Effector CD4-positive, alpha-beta T cell (primary cell): ENCODE data around the gene OR5M10. TPM values are rescaled to one million over a fixed set of nuclear protein-coding genes. Genes with fewer than 3 reads are reported as not detected.
"Not testable (repeated sequence)": the region's sequence is repeated elsewhere in the genome, so short reads cannot be mapped to it uniquely, and the experiment has no call there.

Experiments
- DNase-seq: peaks from one replicate; pipeline ENCODE4 v3.0.0-alpha.2; 2020
- total RNA-seq: gene quantifications from one replicate; lab custom pipeline; 2026; lab: John Stamatoyannopoulos, UW

The OR5M10 gene
- not detected for total RNA-seq

DNA sequence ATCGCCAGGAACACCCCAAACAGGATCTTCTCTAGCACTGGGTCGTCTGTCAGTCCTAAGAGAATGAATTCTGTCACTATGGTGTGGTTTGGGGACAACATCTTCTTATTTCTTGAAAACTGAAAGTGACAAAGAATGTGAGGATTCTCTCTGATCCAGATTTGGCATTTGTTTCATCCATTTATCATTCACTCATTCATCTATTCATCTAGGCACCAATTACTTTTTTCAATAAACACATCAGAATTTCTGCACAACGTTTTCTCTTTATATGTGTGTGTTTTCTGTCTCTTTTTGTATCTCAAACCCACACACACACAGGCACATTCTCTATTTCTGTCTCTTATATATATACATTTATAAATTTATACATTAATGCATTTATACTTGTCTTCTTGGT lies at the start of gene OR5M10:
TSS of gene OR5M10 (minus strand) at position 101 of the 400 bp plus-strand sequence. CDS start at position 101, 0 bp downstream.
- no peak for DNase-seq

GRCh38 chr11:56625946-56626345 lies 48.4 kb upstream of the OR5M10 start:
- DNase-seq: no peak

DNA sequence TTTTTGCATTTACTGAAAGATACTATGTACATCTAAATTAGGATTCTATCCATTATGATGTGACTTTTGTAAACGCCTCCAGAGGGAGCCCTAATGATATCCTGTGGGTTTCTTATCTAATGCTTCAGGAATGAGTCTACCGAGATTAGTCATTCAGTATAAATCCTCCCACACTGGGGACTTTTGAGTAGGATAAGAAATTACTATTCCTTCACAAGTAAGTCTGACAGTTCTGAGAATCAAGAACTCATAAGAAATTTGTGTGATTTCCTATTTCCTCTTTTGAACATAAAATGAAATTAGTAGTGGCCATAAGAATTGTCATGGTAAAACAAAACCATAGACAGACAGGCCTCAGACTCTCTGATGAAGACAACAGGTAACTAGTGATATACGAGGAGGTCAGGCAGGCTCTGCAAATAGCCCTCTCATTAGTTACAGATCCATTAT lies 47.2 kb upstream of the OR5M10 start:
- DNase-seq: no peak

GRCh38 chr11:56611174-56611573 lies 33.7 kb upstream of the OR5M10 start:
- no peak for DNase-seq

- not testable (repeated sequence) for DNase-seq
Measured at GRCh38 chr11:56592088-56592717, 14.7 kb upstream of the OR5M10 start.

DNA sequence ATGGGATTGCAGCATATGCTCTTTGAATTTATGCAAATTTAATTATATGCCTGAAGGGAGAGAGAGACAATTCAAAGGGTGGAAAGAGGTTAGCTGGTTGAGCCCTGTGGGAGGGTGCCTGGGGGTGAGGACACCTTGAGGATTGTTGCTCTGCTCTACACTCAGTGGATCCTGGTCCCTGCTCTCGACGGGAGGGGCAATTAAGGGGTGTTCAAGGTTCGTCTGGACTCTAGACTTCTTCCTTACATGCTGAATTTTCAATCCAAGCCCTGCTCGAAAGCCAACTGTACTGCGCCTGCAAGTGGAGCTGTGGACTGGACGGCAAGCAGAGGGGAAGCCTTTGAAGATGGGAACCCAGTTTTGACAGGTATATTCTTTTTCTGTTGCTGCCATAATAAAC lies 18.9 kb downstream of the OR5M10 start:
- no peak for DNase-seq

GRCh38 chr11:56554691-56555090 lies 22.8 kb downstream of the OR5M10 start:
- not testable (repeated sequence) for DNase-seq

- no peak for DNase-seq
Measured at GRCh38 chr11:56545531-56545930, 32.0 kb downstream of the OR5M10 start.

DNA sequence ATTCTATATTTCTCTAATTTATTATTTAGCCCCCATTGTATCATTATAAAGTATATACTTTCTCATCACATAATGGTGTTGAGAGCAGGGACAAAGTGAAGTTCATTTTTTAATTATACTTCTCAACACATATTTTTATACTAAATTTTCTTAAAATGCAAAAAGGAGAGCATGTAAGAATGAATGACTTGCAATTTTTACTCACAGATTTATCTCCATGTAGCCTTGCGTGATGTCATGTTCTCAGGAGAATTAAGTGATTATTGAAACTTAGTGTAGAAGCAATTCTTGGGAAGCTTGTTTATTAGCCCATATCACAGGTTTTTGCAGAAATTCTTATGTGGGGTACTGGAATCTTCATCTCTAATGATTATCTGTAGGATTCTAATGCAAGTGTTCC lies 33.8 kb downstream of the OR5M10 start:
- no peak for DNase-seq

- DNase-seq: no peak
Measured at GRCh38 chr11:56543157-56543556, 34.4 kb downstream of the OR5M10 start, which contains the start of gene OR5M11. Gene OR5M11, minus strand, starts transcription at chr11:56543257. Its CDS starts 0 bp downstream, at chr11:56543257.

- DNase-seq: no peak
Measured at GRCh38 chr11:56533054-56533740, 44.3 kb downstream of the OR5M10 start.

- DNase-seq: no peak
Measured at GRCh38 chr11:56531856-56532255, 45.7 kb downstream of the OR5M10 start.
